ENCODE data around the gene CARF.

The CARF gene

DNA sequence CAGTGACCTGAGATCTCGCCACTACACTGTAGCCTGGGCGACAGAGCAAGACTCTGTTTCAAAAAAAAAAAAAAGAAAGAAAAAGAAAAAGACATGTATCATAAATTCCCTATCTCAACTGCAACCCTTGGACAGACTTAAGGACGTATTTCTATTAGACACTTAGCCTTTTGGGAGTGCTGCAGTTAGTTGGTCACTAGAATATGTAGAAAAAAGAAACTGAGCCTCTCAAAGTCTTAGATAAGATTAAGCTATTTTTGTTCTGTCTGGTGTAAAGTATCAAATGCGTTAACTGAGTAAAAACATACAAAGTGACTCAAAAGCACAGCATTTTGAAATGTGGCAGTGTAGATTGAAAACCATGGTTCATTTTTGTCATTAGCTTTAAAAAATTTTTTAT, 109.9 kb downstream of the CARF start:
- no peak for DNase-seq (ENCODE audit: low spot score)

DNA sequence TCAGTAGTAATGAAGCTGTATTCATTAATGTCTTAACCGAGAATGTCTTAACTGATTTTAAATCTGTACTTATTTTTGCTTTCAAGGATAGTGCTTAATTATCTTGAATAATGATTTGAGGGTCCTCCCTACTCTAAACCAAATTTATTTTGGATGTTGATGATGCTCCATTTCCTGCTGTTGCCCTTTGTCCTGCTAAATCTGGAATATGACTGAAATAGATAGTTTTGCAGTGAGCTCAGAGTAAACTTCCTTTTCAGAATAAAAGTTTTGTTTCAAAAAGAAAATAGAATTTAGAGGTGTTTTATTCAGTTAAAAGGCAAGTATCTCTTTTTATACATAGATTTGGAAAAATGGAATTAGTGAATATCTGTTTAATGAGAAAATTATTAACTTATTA, 110.7 kb downstream of the CARF start:
- DNase-seq (ENCODE audit: low spot score): no peak

DNA sequence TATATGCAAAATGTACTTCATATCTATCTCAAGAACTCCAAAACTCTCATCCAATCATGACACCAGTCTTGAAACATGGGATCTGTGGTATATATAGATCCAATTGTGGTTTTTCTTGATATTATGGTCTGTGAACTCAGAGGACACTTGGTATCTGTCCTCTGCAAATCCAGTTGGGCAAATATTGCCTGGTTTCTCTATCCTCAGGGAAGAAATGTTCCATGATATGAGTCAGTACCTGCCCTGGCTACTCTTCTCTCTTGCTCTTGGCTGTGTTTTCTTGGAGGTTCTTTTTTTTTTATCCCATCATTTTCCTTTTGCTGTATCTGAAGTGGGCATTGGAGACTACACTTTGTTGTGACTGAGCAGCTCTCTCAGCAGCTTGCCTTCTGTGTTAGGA, 113.5 kb downstream of the CARF start:
- no peak for DNase-seq (ENCODE audit: low spot score)

DNA sequence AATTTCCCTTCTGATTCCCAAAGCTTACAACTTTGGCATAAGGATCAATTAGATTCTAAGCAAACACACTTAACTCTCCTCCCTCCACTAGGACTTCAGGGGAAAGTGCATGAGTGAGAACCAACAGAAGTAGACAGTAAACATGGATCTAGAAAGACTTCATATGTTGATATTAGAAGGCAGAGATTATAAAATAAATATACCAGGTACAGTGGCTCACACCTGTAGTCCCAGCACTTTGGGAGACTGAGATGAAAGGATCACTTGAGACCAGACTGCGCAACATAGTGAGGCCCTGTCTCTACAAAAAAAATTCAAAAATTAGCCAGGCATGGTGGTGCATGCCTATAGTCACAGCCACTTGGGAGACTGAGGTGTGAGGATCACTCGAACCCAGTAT, 118.5 kb downstream of the CARF start:
- DNase-seq (ENCODE audit: low spot score): no peak

DNA sequence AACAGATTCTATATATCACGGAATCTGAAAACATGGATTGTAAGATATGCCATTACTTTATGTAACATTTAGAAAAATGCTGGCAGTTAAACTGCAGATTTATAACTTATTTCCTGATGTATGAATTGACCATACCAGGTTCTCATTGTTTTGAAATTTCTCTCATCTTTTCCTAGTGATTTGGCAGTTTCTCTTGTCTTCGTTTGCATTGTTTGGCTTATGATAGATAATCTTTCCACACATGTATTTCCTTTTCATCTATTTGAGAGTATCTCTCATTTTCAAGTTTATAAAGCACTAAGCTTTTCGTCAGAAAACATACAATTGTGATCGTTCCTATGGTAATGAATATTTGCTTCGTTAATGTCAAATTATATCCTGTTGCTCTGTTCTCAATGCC, 118.9 kb downstream of the CARF start:
- DNase-seq (ENCODE audit: low spot score): no peak

DNA sequence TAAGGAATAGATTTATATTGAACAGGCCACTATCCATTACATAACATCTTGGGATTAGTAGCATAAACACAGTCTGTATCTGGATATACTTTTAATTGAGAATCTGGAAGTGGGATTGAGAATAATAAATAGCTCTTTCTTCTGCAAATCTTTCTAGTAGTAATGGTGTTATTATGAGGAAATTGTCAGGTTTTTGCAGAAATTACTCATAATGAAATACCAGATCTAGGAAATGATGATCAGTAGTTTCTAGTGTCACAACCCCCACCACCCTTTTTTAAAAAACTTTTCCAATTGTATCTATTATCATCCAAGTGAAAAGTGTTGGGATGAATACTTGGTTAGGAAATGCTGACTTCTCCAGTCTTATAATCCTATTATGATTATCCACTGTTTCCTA, 121.3 kb downstream of the CARF start:
- DNase-seq (ENCODE audit: low spot score): no peak

DNA sequence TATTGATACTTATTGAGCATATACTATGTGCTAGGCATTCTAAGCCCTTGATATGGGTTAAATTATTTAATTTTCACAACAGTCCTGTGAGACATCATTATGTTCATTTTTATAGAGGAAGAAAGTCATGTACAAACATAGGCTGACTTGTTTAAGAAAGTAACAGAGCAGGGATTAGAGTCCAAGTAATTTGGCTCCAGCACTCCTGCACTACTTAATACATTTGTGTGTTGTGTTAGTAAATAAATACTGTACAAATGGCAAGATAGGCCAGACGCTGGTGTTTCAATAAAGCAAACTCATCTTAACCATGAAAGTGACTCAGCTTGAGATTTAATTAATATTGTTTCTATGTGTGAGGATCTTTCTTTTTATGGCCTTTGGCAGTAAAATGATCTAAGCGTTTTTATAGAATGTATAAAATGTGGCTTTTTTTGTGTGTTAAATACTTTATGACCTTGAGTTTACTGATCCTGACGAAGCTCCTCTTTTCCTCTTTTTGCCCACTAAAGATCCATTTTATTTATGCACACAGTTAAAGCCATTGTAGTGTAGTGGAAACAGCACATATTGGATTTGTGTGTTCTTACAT, 123.9 kb downstream of the CARF start:
- peak; percentile 30 for DNase-seq (ENCODE audit: low spot score)
